ENCODE measurements around the gene CFAP69.

CFAP69 gene

DNA sequence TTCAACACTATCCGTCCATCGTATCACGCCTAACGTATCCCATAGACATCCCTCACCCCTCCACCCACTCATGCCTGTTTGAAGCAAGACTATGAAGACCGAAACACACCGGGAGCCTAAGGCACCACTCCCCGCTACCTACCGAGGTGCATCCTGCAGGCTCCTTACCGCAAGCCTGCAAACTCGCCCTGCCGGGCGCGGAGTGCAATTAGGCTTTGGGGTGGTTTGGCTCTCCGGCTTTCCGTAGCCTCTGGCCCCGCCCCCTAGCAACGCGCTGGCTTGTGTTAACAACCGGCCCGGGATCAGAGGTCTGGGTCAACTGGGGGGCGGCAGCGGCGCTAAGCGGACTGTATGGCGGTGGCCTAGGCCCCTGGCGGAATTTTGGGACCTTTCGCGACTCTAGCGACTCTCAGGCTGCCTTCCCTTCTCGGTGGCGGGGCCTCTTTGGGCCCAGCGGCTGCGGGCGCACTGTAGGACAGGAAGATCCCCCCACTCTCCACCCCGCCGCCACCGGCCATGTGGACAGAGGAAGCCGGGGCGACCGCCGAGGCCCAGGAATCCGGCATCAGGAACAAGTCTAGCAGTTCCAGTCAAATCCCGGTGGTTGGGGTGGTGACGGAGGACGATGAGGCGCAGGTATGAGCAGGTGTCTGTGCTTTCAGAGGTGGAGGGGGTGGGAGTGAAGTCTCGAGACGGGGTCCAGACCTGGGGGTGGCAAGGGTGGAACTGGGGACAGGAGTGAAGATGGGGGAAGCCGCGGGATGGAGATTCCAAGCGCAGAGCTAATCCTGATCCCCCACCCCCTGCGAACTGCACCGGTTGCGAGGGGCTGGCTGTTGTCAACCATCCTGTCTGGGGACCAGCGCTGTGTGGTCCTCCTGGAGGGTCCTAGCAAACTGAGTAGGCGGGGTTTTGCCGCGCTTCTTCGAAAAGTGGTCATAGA is at the start of gene CFAP69:
CFAP69 (plus strand) TSS at position 266 of the 943 bp plus-strand sequence; CDS start at position 517, 251 bp downstream.
- peak; percentile 69 for DNase-seq (ENCODE audit: low read depth)

- DNase-seq (ENCODE audit: low read depth), result no peak
Measured at GRCh38 chr7:90201500-90202195, 43.3 kb upstream of the CFAP69 start.

- DNase-seq (ENCODE audit: low read depth), result no peak
Measured at GRCh38 chr7:90207956-90208355, 37.0 kb upstream of the CFAP69 start.

DNA sequence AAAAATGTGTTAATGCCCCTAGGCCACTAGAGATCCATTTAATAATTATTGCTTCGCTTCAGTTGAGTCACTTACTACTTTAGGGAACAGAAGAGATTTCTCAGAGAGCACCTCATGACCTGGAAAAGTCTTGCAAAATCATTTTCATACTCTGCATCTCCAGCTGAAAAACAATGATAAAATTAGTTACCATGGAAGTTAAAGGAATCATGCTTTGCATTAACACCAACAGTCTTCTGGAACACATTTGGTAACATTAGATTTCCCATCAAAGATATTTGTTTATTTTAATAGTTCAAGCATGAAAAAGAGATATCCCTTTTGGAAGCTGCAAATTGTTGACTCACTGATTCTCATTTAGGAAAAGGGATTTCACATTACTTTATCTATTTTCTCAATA is 35.2 kb upstream of the CFAP69 start:
- no peak for DNase-seq (ENCODE audit: low read depth)

- no peak for DNase-seq (ENCODE audit: low read depth)
Measured at GRCh38 chr7:90210475-90210874, 34.5 kb upstream of the CFAP69 start.

GRCh38 chr7:90210981-90211380 is 34.0 kb upstream of the CFAP69 start:
- DNase-seq (ENCODE audit: low read depth), result no peak

DNA sequence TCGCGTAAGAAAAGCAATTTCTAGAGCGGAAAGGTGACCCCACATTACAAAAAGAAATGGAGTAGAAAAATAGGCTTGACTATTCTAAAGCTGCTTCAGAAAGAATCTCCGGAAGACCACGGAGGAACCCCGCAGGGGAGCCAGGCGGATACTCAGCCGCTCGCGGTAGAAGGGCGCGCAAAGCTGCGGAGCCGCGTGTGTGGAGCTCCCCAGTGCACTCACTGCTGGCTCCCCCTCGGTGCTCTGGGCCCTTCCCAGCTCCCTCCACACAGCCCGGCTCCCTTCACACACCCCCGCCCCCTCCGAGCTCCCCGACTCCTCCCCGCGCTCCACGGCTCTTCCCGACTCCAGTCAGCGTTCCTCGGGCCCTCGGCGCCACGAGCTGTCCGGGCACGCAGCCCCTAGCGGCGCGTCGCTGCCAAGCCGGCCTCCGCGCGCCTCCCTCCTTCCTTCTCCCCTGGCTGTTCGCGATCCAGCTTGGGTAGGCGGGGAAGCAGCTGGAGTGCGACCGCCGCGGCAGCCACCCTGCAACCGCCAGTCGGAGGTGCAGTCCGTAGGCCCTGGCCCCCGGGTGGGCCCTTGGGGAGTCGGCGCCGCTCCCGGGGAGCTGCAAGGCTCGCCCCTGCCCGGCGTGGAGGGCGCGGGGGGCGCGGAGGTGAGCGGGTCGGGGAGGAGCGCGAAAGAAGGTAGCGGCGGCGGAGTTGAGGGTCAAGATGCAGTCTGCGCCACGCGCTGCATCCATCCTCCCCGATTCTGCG is 33.4 kb upstream of the CFAP69 start, which contains the start of gene STEAP2:
STEAP2 (plus strand) TSS at position 350 of the 758 bp plus-strand sequence. CDS start 13,343 bp downstream, outside the sequence.
- no peak for DNase-seq (ENCODE audit: low read depth)

- no peak for DNase-seq (ENCODE audit: low read depth)
Measured at GRCh38 chr7:90212149-90212495, 32.9 kb upstream of the CFAP69 start.

DNA sequence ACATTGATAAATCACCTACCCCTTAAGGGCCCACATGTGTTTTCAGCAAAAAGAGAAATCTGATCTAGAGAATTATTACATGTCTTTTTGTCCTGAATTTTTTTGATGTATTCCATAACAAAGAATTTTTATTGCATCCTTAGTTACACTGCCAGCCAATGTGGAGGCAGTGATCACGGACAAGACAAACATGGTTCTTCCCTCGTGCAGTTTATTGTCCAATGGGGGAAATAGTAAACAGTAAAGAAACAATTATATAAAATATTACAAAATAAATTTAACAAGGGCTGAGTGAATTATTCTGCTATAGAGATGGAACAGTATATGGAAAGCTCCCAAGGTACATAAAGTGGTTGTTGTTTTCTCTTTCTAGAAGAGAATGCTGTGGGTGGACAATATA is 31.5 kb upstream of the CFAP69 start:
- DNase-seq (ENCODE audit: low read depth), result no peak

DNA sequence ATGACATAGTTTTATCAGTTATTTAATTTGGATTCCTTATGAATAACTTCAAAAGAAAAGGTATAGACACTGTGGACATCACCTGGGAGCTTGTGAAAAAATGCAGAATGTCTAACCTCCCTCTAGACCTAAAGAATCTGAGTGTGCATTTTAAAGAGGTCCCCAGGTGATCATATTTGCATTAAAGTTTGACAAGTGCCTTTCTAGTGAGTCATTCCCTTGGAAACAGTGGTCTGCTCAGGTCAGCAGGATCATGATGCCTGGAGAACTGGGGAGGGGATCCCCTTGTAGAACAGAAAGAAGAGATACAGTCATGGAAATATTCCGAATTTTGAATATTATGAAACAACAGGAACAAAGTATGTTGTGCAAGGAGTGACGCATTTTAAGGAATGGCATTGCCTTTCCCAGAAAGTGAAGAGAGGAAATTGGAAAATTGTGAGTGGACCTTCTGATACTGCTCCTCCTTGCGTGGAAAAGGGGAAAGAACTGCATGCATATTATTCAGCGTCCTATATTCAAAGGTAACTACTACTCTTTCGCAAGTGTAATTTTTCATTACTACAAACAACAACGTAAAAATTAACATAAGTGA is 28.8 kb upstream of the CFAP69 start:
- DNase-seq (ENCODE audit: low read depth), result no peak

- no peak for DNase-seq (ENCODE audit: low read depth)
Measured at GRCh38 chr7:90216771-90217170, 28.2 kb upstream of the CFAP69 start.

DNA sequence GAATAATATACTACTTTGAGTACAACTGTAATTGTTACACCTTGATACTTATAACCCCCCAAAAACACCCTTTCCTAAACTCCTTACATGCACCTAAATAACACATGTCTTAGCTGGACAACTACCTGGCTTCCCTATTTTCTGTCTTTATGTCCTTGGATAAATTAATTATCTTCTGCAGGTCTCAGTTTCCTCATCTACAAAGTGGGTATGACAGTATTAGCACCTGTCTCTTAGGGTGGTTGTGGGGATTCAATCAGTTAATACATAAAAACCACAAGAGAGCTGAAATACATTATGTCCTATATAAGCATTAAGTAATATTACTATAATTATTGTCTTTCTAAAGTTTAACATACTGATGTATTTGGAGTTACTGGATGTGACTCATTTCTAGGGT is 22.6 kb upstream of the CFAP69 start:
- DNase-seq (ENCODE audit: low read depth), result no peak

DNA sequence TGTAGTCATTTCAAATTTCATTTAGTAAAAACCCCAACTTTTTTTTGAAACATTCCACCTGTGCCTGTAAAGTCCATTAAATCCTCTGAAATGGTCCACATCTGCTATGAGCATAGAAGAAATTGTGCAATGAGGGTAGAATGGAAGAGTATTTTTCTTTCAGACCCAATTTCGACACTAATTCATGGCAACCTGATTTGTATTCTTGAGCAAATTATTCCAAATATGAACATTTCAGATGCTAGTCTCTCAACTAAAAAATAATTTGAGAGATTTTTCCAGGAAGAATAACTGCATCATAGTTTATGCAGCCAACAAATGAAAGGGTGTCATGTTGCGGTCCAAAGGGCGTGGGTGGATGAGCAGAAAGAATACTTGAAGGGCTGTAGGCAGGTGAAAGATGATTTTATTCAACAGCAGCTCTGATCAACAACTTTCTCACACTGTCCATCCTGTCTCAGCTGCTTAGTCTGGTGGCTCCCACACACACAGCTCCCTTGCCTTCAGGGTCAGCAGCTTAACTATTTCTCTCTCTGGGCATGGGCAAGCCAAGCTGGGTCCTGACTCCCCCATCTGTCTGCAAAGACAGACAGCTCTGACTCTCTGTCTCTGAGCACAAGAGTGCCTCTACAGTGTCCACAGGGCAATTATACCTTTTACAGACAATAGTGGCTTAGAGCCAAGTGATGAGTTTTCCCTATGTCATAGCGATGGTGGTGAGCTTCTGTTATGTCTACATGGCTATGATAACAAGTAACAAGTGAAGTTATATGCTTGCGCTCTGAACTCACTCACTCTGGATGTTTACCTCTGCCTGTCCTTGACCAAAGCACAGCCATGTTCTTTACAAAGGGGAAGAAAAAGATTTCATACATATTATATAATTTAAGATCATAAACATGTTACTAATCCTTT is 21.9 kb upstream of the CFAP69 start:
- no peak for DNase-seq (ENCODE audit: low read depth)

GRCh38 chr7:90224195-90224594 is 20.8 kb upstream of the CFAP69 start:
- no peak for DNase-seq (ENCODE audit: low read depth)

DNA sequence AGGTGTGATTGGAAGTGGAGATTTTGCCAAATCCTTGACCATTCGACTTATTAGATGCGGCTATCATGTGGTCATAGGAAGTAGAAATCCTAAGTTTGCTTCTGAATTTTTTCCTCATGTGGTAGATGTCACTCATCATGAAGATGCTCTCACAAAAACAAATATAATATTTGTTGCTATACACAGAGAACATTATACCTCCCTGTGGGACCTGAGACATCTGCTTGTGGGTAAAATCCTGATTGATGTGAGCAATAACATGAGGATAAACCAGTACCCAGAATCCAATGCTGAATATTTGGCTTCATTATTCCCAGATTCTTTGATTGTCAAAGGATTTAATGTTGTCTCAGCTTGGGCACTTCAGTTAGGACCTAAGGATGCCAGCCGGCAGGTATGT is 19.8 kb upstream of the CFAP69 start:
- no peak for DNase-seq (ENCODE audit: low read depth)

DNA sequence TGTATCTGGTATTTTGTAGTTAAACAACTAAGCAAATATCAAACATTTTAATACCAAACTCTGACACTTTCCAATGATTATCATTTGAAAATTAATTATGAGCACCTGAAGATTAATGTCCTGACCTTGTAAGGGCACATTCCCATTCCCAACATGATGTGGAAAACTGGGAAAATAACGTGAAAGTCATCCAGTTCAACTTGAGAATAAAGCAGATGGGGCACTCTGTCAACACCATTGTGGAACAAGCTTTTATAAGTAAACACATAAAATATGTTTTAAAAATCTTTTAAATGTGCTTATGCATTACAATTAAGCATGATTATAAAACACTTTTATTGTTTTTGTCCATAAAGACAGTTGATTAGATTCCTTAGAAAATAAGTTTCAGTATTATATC is 19.4 kb upstream of the CFAP69 start:
- DNase-seq (ENCODE audit: low read depth), result no peak

GRCh38 chr7:90227259-90227658 is 17.7 kb upstream of the CFAP69 start:
- no peak for DNase-seq (ENCODE audit: low read depth)

- no peak for DNase-seq (ENCODE audit: low read depth)
Measured at GRCh38 chr7:90229682-90230081, 15.3 kb upstream of the CFAP69 start.

DNA sequence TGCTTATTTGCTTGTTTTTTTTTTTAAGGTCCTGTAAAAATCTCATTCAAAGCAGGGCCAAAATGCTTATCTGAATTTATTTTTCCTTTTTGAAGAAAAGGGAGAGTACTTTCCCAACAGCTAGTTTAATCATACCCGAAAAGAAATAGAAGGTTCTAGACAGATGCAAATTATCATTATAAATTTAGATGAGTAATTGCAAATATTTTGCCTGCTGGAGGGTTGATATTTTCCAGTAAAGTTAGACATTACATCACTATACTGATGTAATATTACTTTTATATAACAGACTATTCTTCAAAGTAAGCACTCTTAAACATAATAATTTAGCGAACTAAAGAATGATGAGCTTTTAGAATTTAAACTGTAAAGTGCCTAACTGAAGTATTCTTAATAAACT is 14.1 kb upstream of the CFAP69 start:
- DNase-seq (ENCODE audit: low read depth), result no peak

- DNase-seq (ENCODE audit: low read depth), result no peak
Measured at GRCh38 chr7:90231304-90231703, 13.7 kb upstream of the CFAP69 start.

GRCh38 chr7:90232430-90232829 is 12.5 kb upstream of the CFAP69 start:
- no peak for DNase-seq (ENCODE audit: low read depth)

Measured in stimulated activated CD8-positive, alpha-beta memory T cell treated with anti-CD3 and anti-CD28 coated beads, Interleukin-12 subunit alpha, Interleukin-12 subunit beta, amount 100 ng/mL, for 4 hours (primary cell).